ENCODE data around the gene KEL. TPM values are rescaled to one million over a fixed set of nuclear protein-coding genes. Genes with fewer than 3 reads are reported as not detected.

The KEL gene
- total RNA-seq, 1 experiment from 2014 or later: 0.91 TPM

GRCh38 chr7:142898377-142899170, 63.6 kb downstream of the KEL start:
- no TSS peak for BruUV-seq (replicated peaks)
- RAD21 ChIA-PET (ENCODE audit: low non-redundant PET in 1 of 2, low total read pairs in 2 of 2, uncharacterized antibody in 2 of 2, unreplicated experiment in 2 of 2): no interaction called here
- Histone ChIP-seq H3K27ac (ENCODE audit: low read depth, low read length) (no peak overlapping the region), H2AFZ (ENCODE audit: low read depth, low read length, poor library complexity, severe bottlenecking) (no peak overlapping the region), H3K9ac (ENCODE audit: low read length) (no peak overlapping the region), H3K4me1 (ENCODE audit: control insufficient read depth in 1 of 2, insufficient read depth in 2 of 2, low read length in 2 of 2) (no peaks in the 10 kb centered on the region), H3K36me3 (ENCODE audit: control insufficient read depth in 1 of 2, insufficient read depth in 2 of 2, low read length in 2 of 2) (no peaks in the 10 kb centered on the region), H4K20me1 (ENCODE audit: insufficient read depth) (no peaks in the 10 kb centered on the region), H3K9me3 (ENCODE audit: control insufficient read depth in 1 of 2, insufficient read depth in 1 of 2, low read depth in 1 of 2, low read length in 2 of 2) (no peaks in the 10 kb centered on the region), H3K4me3 (replicated peaks in 1 of 2; ENCODE audit: low read depth in 1 of 2, low read length in 2 of 2) (no peak overlapping the region), H3K79me2 (ENCODE audit: insufficient read depth, low read length) (no peaks in the 10 kb centered on the region), H3K9me2 (ENCODE audit: insufficient read depth) (no peaks in the 10 kb centered on the region), H3K4me2 (ENCODE audit: low read length) (no peak overlapping the region), H3K27me3 (ENCODE audit: insufficient read depth, low read length) (peaks cover 33% of the 10 kb centered on the region)
- DNase-seq (ENCODE audit: low read depth, low spot score): no peak
- CTCF ChIA-PET: no interaction called here
- intact Hi-C loops (cut with micrococcal nuclease): no loop called here
- POLR2A ChIA-PET: interaction anchor here (0.7 kb wide), 1 partner anchor 111 kb away, joined by 3 read pairs; no protein-coding TSS in a partner anchor
- no peak for ATAC-seq
- TF ChIP-seq YY1 (IDR thresholded peaks at IDR 0.05; ENCODE audit: extremely low read depth, insufficient replicate concordance, low read depth, low read length) (no peak), FOSL1 (IDR thresholded peaks at IDR 0.05; ENCODE audit: low read depth) (no peak), SRF (IDR thresholded peaks at IDR 0.05; ENCODE audit: low read depth) (no peak), CTCF (IDR thresholded peaks at IDR 0.05 in 2 of 3, conservative IDR thresholded peaks at IDR 0.05 in 1 of 3; ENCODE audit: borderline replicate concordance in 1 of 3, insufficient read depth in 1 of 3, low read depth in 2 of 3, low read length in 2 of 3) (no peak), MAX (IDR thresholded peaks at IDR 0.05) (no peak), JUND (IDR thresholded peaks at IDR 0.05) (no peak), ZNF274 (IDR thresholded peaks at IDR 0.05; ENCODE audit: low read depth, low read length) (no peak), ATF3 (IDR thresholded peaks at IDR 0.05) (no peak), REST (IDR thresholded peaks at IDR 0.05; ENCODE audit: low read depth) (no peak), ELF1 (IDR thresholded peaks at IDR 0.05; ENCODE audit: borderline replicate concordance, low read depth) (no peak), EZH2 (IDR thresholded peaks at IDR 0.05) (no peak), CEBPB (IDR thresholded peaks at IDR 0.05; ENCODE audit: low read depth) (no peak), CBX3 (IDR thresholded peaks at IDR 0.05; ENCODE audit: low read depth) (no peak), EZH2phosphoT487 (IDR thresholded peaks at IDR 0.05; ENCODE audit: borderline replicate concordance) (no peak), TCF7L2 (IDR thresholded peaks at IDR 0.05; ENCODE audit: borderline replicate concordance, extremely low read depth, insufficient read depth, insufficient read length) (no peak), RAD21 (IDR thresholded peaks at IDR 0.05; ENCODE audit: low read depth) (no peak), ZFX (IDR thresholded peaks at IDR 0.05) (no peak)

Measured in HCT116 (cell line).